ENCODE measurements around the gene HMBS.
"Not testable (repeated sequence)": the region's sequence is repeated elsewhere in the genome, so short reads cannot be mapped to it uniquely, and the experiment has no call there.

- TF ChIP-seq CTCF, POLR2A (IDR thresholded peaks at IDR 0.05): not testable (repeated sequence)
Measured at GRCh38 chr11:119039471-119039870, 45.2 kb upstream of the HMBS start.
